Measurements from ENCODE around the gene ZNF687. TPM values are rescaled to one million over a fixed set of nuclear protein-coding genes. Genes with fewer than 3 reads are reported as not detected.

Gene ZNF687
- polyA plus RNA-seq, 4 donors, result 12.2 to 24.0 (median 12.9) TPM

- FAIRE-seq (no peak), DNase-seq (no peak)
- peaks cover 17 to 96% (median 38%) of the 10 kb centered on the region in 3 donors for H3K36me3 ChIP-seq (ENCODE audit: control insufficient read depth in 3 of 3, insufficient read depth in 2 of 3, low read depth in 1 of 3, low read length in 3 of 3)
- no peaks in the 10 kb centered on the region for H3K9me3 ChIP-seq (ENCODE audit: control insufficient read depth in 2 of 2, insufficient read depth in 1 of 2, low read depth in 1 of 2, low read length in 1 of 2)
- no peaks in the 10 kb centered on the region for H3K4me1 ChIP-seq (ENCODE audit: control insufficient read depth in 3 of 3, insufficient read depth in 2 of 3, low read depth in 1 of 3, low read length in 2 of 3)
- H3K27me3 ChIP-seq (ENCODE audit: control insufficient read depth in 3 of 3, insufficient read depth in 3 of 3, low read length in 3 of 3), result no peaks in the 10 kb centered on the region
- 82 to 86% (median 86%) methylated on average over 13 of the region's 13 CpGs for WGBS, 3 donors
- no peak overlapping the region for H3K27ac ChIP-seq (ENCODE audit: low read depth in 1 of 3, low read length in 2 of 3)
- no peak overlapping the region for H3K4me3 ChIP-seq (ENCODE audit: low read depth in 1 of 3, low read length in 3 of 3)
Measured at GRCh38 chr1:151292207-151293030, 10.3 kb downstream of the ZNF687 start.

DNA sequence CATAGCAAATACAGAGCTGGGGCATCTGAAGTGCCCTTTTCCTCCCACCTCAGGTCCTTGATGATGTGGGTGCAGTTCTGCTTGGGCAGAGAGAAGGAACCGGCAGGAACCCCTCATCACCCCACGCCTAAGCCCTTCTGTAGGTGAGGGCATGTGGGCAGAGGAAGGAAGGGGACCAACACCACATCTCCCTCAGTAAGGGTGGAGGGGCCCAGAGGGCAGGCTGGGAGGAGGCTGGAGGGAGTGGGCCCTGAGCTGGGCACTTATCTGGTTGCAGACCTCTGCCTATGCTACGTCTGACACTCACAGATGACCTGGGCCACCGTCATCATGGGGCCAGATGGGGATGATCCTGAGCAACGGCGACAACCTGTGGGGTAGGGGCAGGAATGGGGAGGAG lies 11.0 kb downstream of the ZNF687 start:
- Histone ChIP-seq H3K4me1 (ENCODE audit: control insufficient read depth in 3 of 3, insufficient read depth in 2 of 3, low read depth in 1 of 3, low read length in 2 of 3) (no peaks in the 10 kb centered on the region), H3K4me3 (ENCODE audit: low read depth in 1 of 3, low read length in 3 of 3) (no peak overlapping the region), H3K27me3 (ENCODE audit: control insufficient read depth in 3 of 3, insufficient read depth in 3 of 3, low read length in 3 of 3) (no peaks in the 10 kb centered on the region), H3K9me3 (ENCODE audit: control insufficient read depth in 2 of 2, insufficient read depth in 1 of 2, low read depth in 1 of 2, low read length in 1 of 2) (no peaks in the 10 kb centered on the region), H3K27ac (ENCODE audit: low read depth in 1 of 3, low read length in 2 of 3) (no peak overlapping the region), H3K36me3 (ENCODE audit: control insufficient read depth in 3 of 3, insufficient read depth in 2 of 3, low read depth in 1 of 3, low read length in 3 of 3) (peaks cover 21 to 93% (median 35%) of the 10 kb centered on the region in 3 donors)
- 84 to 87% (median 85%) methylated on average over 6 of the region's 6 CpGs for WGBS, 3 donors
- FAIRE-seq (no peak), DNase-seq (no peak)

DNA sequence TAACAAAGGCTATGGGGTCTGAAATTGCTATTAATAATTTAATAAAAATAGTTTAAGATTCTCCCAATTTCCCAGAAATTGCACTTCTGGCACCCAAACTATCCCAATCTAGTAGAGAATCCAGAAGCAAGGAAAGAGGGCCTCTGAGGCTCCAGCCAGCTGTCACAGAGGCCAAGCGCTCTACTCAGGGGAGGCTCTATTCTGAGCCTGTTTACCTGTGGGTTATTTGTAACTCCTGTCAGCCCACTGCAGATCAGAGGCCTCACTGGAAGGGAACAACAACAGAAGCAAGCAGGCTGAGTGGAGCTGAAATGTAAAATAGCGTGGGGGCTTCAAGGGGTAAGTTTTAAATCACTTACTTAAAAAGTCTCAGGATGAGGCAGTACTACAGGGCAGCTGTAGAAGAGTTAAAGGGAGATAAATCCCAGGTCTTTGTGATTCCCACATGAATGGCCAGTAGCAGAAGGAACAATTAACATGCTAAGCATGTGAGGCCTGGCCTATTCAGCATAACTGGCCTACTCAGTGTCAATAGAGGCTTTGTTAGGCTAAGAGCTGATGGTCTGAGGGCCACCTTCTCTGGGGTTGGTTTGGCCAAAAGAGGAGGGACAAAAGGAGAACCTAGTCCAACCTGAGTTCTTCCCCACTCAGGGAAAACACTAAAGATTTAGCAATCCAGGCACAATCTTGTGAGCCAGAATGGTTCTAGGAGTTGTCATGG lies 12.8 kb downstream of the ZNF687 start:
- Histone ChIP-seq H3K4me3 (ENCODE audit: low read depth in 1 of 3, low read length in 3 of 3) (no peak overlapping the region), H3K27me3 (ENCODE audit: control insufficient read depth in 3 of 3, insufficient read depth in 3 of 3, low read length in 3 of 3) (no peaks in the 10 kb centered on the region), H3K9me3 (ENCODE audit: control insufficient read depth in 2 of 2, insufficient read depth in 1 of 2, low read depth in 1 of 2, low read length in 1 of 2) (no peaks in the 10 kb centered on the region), H3K27ac (ENCODE audit: low read depth in 1 of 3, low read length in 2 of 3) (no peak overlapping the region), H3K4me1 (ENCODE audit: control insufficient read depth in 3 of 3, insufficient read depth in 2 of 3, low read depth in 1 of 3, low read length in 2 of 3) (no peaks in the 10 kb centered on the region), H3K36me3 (ENCODE audit: control insufficient read depth in 3 of 3, insufficient read depth in 2 of 3, low read depth in 1 of 3, low read length in 3 of 3) (peaks cover 21 to 86% (median 34%) of the 10 kb centered on the region in 3 donors)
- no peak for FAIRE-seq
- no peak for DNase-seq
- 90 to 98% (median 96%) methylated on average over 2 of the region's 2 CpGs for WGBS, 3 donors

DNA sequence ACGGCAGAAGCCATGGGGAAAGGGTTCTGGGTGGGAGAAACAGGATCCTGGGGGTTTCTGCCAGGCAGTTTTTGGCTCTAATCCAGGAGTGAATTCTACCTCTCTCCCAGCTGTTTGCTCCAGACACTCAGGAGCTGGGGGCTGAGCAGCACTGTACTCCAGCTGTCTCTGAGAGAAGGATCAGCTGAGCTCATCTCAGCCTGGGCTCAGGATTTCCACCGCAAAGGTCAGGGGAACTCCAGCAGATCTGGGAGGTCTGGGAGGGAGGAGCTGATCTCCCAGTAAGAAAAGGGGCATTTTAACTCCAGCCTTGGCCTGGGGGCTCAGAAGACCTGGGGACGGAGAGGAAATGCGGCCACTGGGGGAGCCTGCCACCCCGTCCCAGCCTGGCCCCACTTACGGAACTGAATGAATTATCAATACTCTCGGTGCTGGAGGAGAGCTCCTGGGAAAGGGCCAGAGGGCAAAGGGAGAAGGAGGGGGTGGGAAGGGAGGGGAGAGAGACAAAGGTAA lies 27.8 kb downstream of the ZNF687 start:
- Histone ChIP-seq H3K4me1 (ENCODE audit: control insufficient read depth in 3 of 3, insufficient read depth in 2 of 3, low read depth in 1 of 3, low read length in 2 of 3) (peaks cover 4 to 38% (median 7%) of the 10 kb centered on the region in 3 donors), H3K36me3 (ENCODE audit: control insufficient read depth in 3 of 3, insufficient read depth in 2 of 3, low read depth in 1 of 3, low read length in 3 of 3) (peaks cover 13 to 73% (median 13%) of the 10 kb centered on the region in 3 donors), H3K27ac (ENCODE audit: low read depth in 1 of 3, low read length in 2 of 3) (peak overlapping the region; percentile 46 to 89 (median 67)), H3K27me3 (ENCODE audit: control insufficient read depth in 3 of 3, insufficient read depth in 3 of 3, low read length in 3 of 3) (no peaks in the 10 kb centered on the region), H3K4me3 (ENCODE audit: low read depth in 1 of 3, low read length in 3 of 3) (no peak overlapping the region), H3K9me3 (ENCODE audit: control insufficient read depth in 2 of 2, insufficient read depth in 1 of 2, low read depth in 1 of 2, low read length in 1 of 2) (no peaks in the 10 kb centered on the region)
- WGBS, 3 donors, result 31 to 50% (median 34%) methylated on average over 7 of the region's 7 CpGs
- DNase-seq, result peak; percentile 59 to 80
- no peak for FAIRE-seq

DNA sequence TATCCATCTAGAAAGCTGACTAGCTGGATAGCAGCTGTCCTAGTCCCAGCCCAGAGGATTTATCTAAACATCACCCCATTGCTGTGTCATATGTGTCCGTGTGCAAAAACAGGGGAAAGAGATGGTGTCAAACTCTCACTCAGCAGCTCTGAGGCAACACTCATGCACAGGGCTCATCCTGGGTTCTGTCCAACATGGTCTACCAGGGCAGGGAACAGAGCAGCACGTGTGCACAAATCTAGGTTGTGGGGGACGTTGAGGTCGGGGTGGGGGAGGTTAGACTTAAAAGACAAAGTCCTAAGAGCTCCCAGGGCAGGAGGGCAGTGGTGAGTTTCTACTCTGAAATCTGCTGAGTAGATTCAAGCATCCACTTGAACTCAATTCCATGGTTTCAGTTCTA lies 28.9 kb downstream of the ZNF687 start:
- Histone ChIP-seq H3K9me3 (ENCODE audit: control insufficient read depth in 2 of 2, insufficient read depth in 1 of 2, low read depth in 1 of 2, low read length in 1 of 2) (no peaks in the 10 kb centered on the region), H3K4me3 (ENCODE audit: low read depth in 1 of 3, low read length in 3 of 3) (no peak overlapping the region), H3K36me3 (ENCODE audit: control insufficient read depth in 3 of 3, insufficient read depth in 2 of 3, low read depth in 1 of 3, low read length in 3 of 3) (peaks cover 5 to 74% (median 8%) of the 10 kb centered on the region in 3 donors), H3K27me3 (ENCODE audit: control insufficient read depth in 3 of 3, insufficient read depth in 3 of 3, low read length in 3 of 3) (no peaks in the 10 kb centered on the region), H3K4me1 (ENCODE audit: control insufficient read depth in 3 of 3, insufficient read depth in 2 of 3, low read depth in 1 of 3, low read length in 2 of 3) (peaks cover 4 to 38% (median 7%) of the 10 kb centered on the region in 3 donors), H3K27ac (ENCODE audit: low read depth in 1 of 3, low read length in 2 of 3) (peak overlapping the region; percentile 17 to 89 (median 42))
- WGBS, 3 donors, result 32 to 65% (median 43%) methylated on average over 4 of the region's 4 CpGs
- DNase-seq (peak; percentile 15 to 35), FAIRE-seq (no peak)

GRCh38 chr1:151311589-151312331 lies 29.7 kb downstream of the ZNF687 start:
- Histone ChIP-seq H3K27me3 (ENCODE audit: control insufficient read depth in 3 of 3, insufficient read depth in 3 of 3, low read length in 3 of 3) (no peaks in the 10 kb centered on the region), H3K27ac (ENCODE audit: low read depth in 1 of 3, low read length in 2 of 3) (peak overlapping the region; percentile 89 to 93 (median 90)), H3K4me3 (ENCODE audit: low read depth in 1 of 3, low read length in 3 of 3) (no peak overlapping the region), H3K36me3 (ENCODE audit: control insufficient read depth in 3 of 3, insufficient read depth in 2 of 3, low read depth in 1 of 3, low read length in 3 of 3) (peaks cover 3 to 74% (median 6%) of the 10 kb centered on the region in 3 donors), H3K9me3 (ENCODE audit: control insufficient read depth in 2 of 2, insufficient read depth in 1 of 2, low read depth in 1 of 2, low read length in 1 of 2) (no peaks in the 10 kb centered on the region), H3K4me1 (ENCODE audit: control insufficient read depth in 3 of 3, insufficient read depth in 2 of 3, low read depth in 1 of 3, low read length in 2 of 3) (peaks cover 4 to 38% (median 7%) of the 10 kb centered on the region in 3 donors)
- FAIRE-seq (no peak), DNase-seq (peak; percentile 94 to 99)
- 31 to 49% (median 34%) methylated on average over 7 of the region's 7 CpGs for WGBS, 3 donors

DNA sequence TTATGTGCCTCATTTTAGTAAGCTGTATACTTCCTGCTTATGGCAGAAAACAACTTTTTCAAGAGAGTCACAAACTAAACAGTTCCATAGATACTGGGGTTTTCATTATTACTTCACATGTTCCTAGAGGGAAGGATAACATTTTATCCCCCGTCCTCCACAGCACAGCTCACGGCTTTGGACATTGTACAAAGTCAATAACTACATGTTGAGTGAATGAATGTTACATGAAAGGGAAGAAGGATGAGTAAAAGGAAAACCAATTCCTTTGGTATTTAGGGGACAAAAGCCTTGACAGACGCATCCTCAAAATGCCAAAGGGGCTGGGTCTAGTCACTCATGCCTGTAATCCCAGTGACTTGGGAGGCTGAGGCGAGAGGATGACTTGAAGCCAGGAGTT lies 30.3 kb downstream of the ZNF687 start:
- DNase-seq (no peak), FAIRE-seq (no peak)
- Histone ChIP-seq H3K27me3 (ENCODE audit: control insufficient read depth in 3 of 3, insufficient read depth in 3 of 3, low read length in 3 of 3) (no peaks in the 10 kb centered on the region), H3K36me3 (ENCODE audit: control insufficient read depth in 3 of 3, insufficient read depth in 2 of 3, low read depth in 1 of 3, low read length in 3 of 3) (peaks cover 3 to 76% (median 5%) of the 10 kb centered on the region in 3 donors), H3K27ac (ENCODE audit: low read depth in 1 of 3, low read length in 2 of 3) (peak overlapping the region; percentile 89 to 93 (median 90)), H3K9me3 (ENCODE audit: control insufficient read depth in 2 of 2, insufficient read depth in 1 of 2, low read depth in 1 of 2, low read length in 1 of 2) (no peaks in the 10 kb centered on the region), H3K4me1 (ENCODE audit: control insufficient read depth in 3 of 3, insufficient read depth in 2 of 3, low read depth in 1 of 3, low read length in 2 of 3) (peaks cover 4 to 38% (median 7%) of the 10 kb centered on the region in 3 donors), H3K4me3 (ENCODE audit: low read depth in 1 of 3, low read length in 3 of 3) (no peak overlapping the region)
- WGBS, 3 donors, result 89 to 91% (median 89%) methylated on average over 4 of the region's 4 CpGs

GRCh38 chr1:151312826-151313225 lies 30.7 kb downstream of the ZNF687 start:
- Histone ChIP-seq H3K4me3 (ENCODE audit: low read depth in 1 of 3, low read length in 3 of 3) (no peak overlapping the region), H3K9me3 (ENCODE audit: control insufficient read depth in 2 of 2, insufficient read depth in 1 of 2, low read depth in 1 of 2, low read length in 1 of 2) (no peaks in the 10 kb centered on the region), H3K27me3 (ENCODE audit: control insufficient read depth in 3 of 3, insufficient read depth in 3 of 3, low read length in 3 of 3) (no peaks in the 10 kb centered on the region), H3K27ac (ENCODE audit: low read depth in 1 of 3, low read length in 2 of 3) (peak overlapping the region in 2 of 3 donors; percentile 89 to 93), H3K4me1 (ENCODE audit: control insufficient read depth in 3 of 3, insufficient read depth in 2 of 3, low read depth in 1 of 3, low read length in 2 of 3) (peaks cover 4 to 38% (median 7%) of the 10 kb centered on the region in 3 donors), H3K36me3 (ENCODE audit: control insufficient read depth in 3 of 3, insufficient read depth in 2 of 3, low read depth in 1 of 3, low read length in 3 of 3) (peaks cover 2 to 75% (median 3%) of the 10 kb centered on the region in 3 donors)
- no peak for DNase-seq
- WGBS, 3 donors, result 86 to 92% (median 92%) methylated on average over 8 of the region's 8 CpGs
- no peak for FAIRE-seq
